Measurements from ENCODE around the gene PIR.

DNA sequence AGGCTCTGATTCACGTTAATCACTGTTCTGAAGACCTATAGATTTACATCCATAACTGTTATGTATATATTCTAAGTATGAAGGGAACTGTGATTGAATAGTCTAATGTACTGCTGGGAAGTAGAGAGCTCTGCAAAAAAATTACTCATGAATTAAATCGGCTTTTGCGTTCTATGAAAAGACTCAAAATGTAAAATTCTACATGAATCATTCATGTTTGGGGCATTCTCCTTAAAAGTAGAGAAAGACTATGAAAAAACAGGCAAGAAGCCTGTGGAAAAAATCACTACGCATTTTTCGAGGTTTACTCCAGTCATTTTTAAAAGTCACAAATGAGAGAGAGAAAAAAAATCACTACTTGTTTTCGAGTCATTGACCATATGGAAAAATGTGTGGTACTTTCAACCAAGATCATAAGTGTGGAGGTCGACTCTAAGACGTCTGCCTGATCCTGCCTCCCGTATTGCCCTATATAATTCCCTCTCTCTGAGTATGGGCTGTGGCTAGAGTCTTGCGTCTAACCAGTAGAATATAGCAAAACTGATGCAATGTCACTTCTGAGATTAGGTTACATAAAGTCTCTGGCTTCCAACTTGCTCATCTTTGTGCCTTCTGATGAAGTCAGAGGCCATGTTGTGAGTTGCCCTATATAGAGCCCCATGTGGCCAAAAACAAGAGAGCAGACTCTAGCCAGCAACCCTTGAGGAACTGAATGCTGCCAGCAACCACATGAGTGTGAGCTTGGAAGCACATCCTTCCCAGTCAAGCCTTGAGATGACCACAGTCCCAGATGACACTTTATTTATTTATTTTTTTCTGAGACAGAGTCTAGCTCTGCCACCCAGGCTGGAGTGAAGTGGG lies 76.8 kb downstream of the PIR start:
- TF ChIP-seq, protein P1, sequence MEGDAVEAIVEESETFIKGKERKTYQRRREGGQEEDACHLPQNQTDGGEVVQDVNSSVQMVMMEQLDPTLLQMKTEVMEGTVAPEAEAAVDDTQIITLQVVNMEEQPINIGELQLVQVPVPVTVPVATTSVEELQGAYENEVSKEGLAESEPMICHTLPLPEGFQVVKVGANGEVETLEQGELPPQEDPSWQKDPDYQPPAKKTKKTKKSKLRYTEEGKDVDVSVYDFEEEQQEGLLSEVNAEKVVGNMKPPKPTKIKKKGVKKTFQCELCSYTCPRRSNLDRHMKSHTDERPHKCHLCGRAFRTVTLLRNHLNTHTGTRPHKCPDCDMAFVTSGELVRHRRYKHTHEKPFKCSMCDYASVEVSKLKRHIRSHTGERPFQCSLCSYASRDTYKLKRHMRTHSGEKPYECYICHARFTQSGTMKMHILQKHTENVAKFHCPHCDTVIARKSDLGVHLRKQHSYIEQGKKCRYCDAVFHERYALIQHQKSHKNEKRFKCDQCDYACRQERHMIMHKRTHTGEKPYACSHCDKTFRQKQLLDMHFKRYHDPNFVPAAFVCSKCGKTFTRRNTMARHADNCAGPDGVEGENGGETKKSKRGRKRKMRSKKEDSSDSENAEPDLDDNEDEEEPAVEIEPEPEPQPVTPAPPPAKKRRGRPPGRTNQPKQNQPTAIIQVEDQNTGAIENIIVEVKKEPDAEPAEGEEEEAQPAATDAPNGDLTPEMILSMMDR (conservative IDR thresholded peaks at IDR 0.05; ENCODE audit: low read depth, low read length): no peak
- TF ChIP-seq EZH2 (IDR thresholded peaks at IDR 0.05; ENCODE audit: borderline replicate concordance, low read depth, low read length, poor library complexity, severe bottlenecking): no peak

Data from A673 (cell line).